Measurements from ENCODE around the gene ADGRG4.
"Not testable (repeated sequence)": the region's sequence is repeated elsewhere in the genome, so short reads cannot be mapped to it uniquely, and the experiment has no call there.

ADGRG4 gene

DNA sequence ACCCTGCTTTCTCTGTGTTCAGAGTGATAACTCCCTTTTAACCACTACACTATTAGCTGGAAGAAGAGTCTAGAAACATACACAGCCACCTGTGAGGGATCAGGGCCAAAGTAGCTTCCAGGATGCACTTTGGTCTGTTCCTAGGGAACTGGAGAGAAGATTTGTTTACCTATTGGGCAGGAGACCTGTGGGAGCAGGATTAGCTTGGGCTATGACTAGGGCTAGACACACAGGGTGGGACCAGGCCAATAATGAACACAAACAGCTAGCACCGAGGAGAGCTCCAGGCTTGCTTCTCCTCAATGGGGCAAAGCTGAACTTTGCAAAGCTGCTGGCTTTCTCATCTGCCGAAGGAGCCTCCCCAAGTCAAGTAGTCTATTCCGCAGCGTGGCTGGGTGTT lies 25.2 kb upstream of the ADGRG4 start:
- no peak overlapping the region for H2BK5ac ChIP-seq (ENCODE audit: low read depth, low read length, poor library complexity, severe bottlenecking)
- no peak overlapping the region for H3K9ac ChIP-seq (ENCODE audit: low read length)
- no peaks in the 10 kb centered on the region for H3K9me3 ChIP-seq (ENCODE audit: control insufficient read depth, low read length)
- H2BK15ac ChIP-seq (ENCODE audit: low read depth, poor library complexity, severe bottlenecking): no peak overlapping the region
- H3K27ac ChIP-seq (ENCODE audit: low read length, poor library complexity, severe bottlenecking): no peak overlapping the region
- H2BK120ac ChIP-seq (ENCODE audit: low read depth, low read length): no peak overlapping the region
- H3K36me3 ChIP-seq (ENCODE audit: control insufficient read depth in 1 of 2, insufficient read depth in 2 of 2, low read depth in 1 of 2, low read length in 2 of 2): no peaks in the 10 kb centered on the region
- no peak overlapping the region for H3K23ac ChIP-seq (ENCODE audit: low read length in 2 of 2)
- H2AK5ac ChIP-seq (ENCODE audit: low read length, severe bottlenecking): no peak overlapping the region
- no peak overlapping the region for H4K91ac ChIP-seq (ENCODE audit: low read length)
- H4K8ac ChIP-seq (ENCODE audit: low read length): no peak overlapping the region
- H3K79me1 ChIP-seq (replicated peaks; ENCODE audit: low read length, poor library complexity, severe bottlenecking): no peaks in the 10 kb centered on the region
- no peak overlapping the region for H2AFZ ChIP-seq (ENCODE audit: low read depth, low read length)
- H3K14ac ChIP-seq (ENCODE audit: low read length in 2 of 2): no peak overlapping the region
- H2BK12ac ChIP-seq (ENCODE audit: low read length in 2 of 2): no peak overlapping the region
- no peaks in the 10 kb centered on the region for H3K4me1 ChIP-seq (ENCODE audit: control insufficient read depth, insufficient read depth, low read depth, low read length)
- DNase-seq: no peak
- H3K18ac ChIP-seq (ENCODE audit: low read depth in 1 of 2, low read length in 2 of 2): no peak overlapping the region
- no peak overlapping the region for H3K4ac ChIP-seq (ENCODE audit: low read depth in 1 of 2, low read length in 2 of 2)
- H3K27me3 ChIP-seq (ENCODE audit: control insufficient read depth in 1 of 2, insufficient read depth in 1 of 2, low read length in 2 of 2): peaks cover 0 to 22% of the 10 kb centered on the region in 2 experiments
- H3K4me2 ChIP-seq (ENCODE audit: low read length, poor library complexity, severe bottlenecking): no peak overlapping the region
- WGBS: 58% methylated on average over 4 of the region's 4 CpGs
- H3K4me3 ChIP-seq (ENCODE audit: insufficient read depth in 1 of 2, low read depth in 1 of 2, low read length in 2 of 2): no peak overlapping the region

DNA sequence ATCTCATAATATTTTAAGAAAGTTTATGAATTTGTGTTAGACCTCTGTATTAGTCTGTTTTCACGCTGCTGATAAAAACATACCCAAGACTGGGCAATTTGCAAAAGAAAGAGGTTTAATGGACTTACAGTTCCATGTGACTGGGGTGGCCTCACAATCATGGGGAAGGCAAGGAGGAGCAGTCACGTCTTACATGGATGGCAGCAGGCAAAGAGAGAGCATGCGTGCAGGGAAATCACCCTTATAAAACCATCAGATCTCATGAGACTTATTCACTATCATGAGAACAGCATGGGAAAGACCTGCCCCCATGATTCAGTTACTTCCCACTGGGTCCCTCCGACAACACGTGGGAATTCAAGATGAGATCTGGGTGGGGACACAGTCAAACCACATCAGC lies 14.4 kb upstream of the ADGRG4 start:
- H3K36me3 ChIP-seq (ENCODE audit: control insufficient read depth in 1 of 2, insufficient read depth in 2 of 2, low read depth in 1 of 2, low read length in 2 of 2); H2BK5ac ChIP-seq (ENCODE audit: low read depth, low read length, poor library complexity, severe bottlenecking); H4K8ac ChIP-seq (ENCODE audit: low read length); H4K91ac ChIP-seq (ENCODE audit: low read length); H2BK15ac ChIP-seq (ENCODE audit: low read depth, poor library complexity, severe bottlenecking); H3K9me3 ChIP-seq (ENCODE audit: control insufficient read depth, low read length); H3K27ac ChIP-seq (ENCODE audit: low read length, poor library complexity, severe bottlenecking); H3K4me2 ChIP-seq (ENCODE audit: low read length, poor library complexity, severe bottlenecking); H3K79me1 ChIP-seq (replicated peaks; ENCODE audit: low read length, poor library complexity, severe bottlenecking); H3K4ac ChIP-seq (ENCODE audit: low read depth in 1 of 2, low read length in 2 of 2); H3K4me3 ChIP-seq (ENCODE audit: insufficient read depth in 1 of 2, low read depth in 1 of 2, low read length in 2 of 2); DNase-seq; H3K9ac ChIP-seq (ENCODE audit: low read length); H2AFZ ChIP-seq (ENCODE audit: low read depth, low read length); H3K4me1 ChIP-seq (ENCODE audit: control insufficient read depth, insufficient read depth, low read depth, low read length); H2BK12ac ChIP-seq (ENCODE audit: low read length in 2 of 2); H3K23ac ChIP-seq (ENCODE audit: low read length in 2 of 2); H3K14ac ChIP-seq (ENCODE audit: low read length in 2 of 2); H2AK5ac ChIP-seq (ENCODE audit: low read length, severe bottlenecking); H3K18ac ChIP-seq (ENCODE audit: low read depth in 1 of 2, low read length in 2 of 2); H2BK120ac ChIP-seq (ENCODE audit: low read depth, low read length): not testable (repeated sequence)
- WGBS: 93% methylated on average over 5 of the region's 5 CpGs
- H3K27me3 ChIP-seq (ENCODE audit: control insufficient read depth in 1 of 2, insufficient read depth in 1 of 2, low read length in 2 of 2): peaks cover 0 to 11% of the 10 kb centered on the region in 2 experiments

DNA sequence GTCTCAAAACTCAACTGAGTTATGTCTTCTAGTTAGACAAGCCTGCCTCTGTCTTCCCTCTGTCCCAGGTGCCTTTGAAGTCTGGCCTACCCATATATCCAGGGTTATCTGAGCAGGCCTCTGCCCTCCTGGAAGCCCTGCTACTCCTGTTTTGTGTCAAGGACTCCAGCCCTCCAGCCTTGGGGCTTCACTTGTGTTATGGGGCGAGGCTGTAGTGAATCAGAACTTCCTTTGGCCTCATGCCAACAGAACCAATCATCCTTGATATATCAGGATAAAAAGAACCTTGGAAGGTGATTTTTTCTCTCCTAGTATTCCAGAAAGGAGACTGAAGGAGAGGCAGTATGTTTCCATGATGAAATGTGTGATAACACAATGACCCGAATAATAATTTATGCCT lies 8.9 kb upstream of the ADGRG4 start:
- no peak for DNase-seq
- Histone ChIP-seq H3K4ac (ENCODE audit: low read depth in 1 of 2, low read length in 2 of 2) (no peak overlapping the region), H3K79me1 (replicated peaks; ENCODE audit: low read length, poor library complexity, severe bottlenecking) (no peaks in the 10 kb centered on the region), H4K8ac (ENCODE audit: low read length) (no peak overlapping the region), H3K4me3 (ENCODE audit: insufficient read depth in 1 of 2, low read depth in 1 of 2, low read length in 2 of 2) (no peak overlapping the region), H2BK5ac (ENCODE audit: low read depth, low read length, poor library complexity, severe bottlenecking) (no peak overlapping the region), H2AK5ac (ENCODE audit: low read length, severe bottlenecking) (no peak overlapping the region), H3K36me3 (ENCODE audit: control insufficient read depth in 1 of 2, insufficient read depth in 2 of 2, low read depth in 1 of 2, low read length in 2 of 2) (no peaks in the 10 kb centered on the region), H3K23ac (ENCODE audit: low read length in 2 of 2) (no peak overlapping the region), H4K91ac (ENCODE audit: low read length) (no peak overlapping the region), H3K18ac (ENCODE audit: low read depth in 1 of 2, low read length in 2 of 2) (no peak overlapping the region), H3K14ac (ENCODE audit: low read length in 2 of 2) (no peak overlapping the region), H3K27ac (ENCODE audit: low read length, poor library complexity, severe bottlenecking) (no peak overlapping the region), H3K4me1 (ENCODE audit: control insufficient read depth, insufficient read depth, low read depth, low read length) (no peaks in the 10 kb centered on the region), H3K4me2 (ENCODE audit: low read length, poor library complexity, severe bottlenecking) (no peak overlapping the region), H3K9me3 (ENCODE audit: control insufficient read depth, low read length) (no peaks in the 10 kb centered on the region), H2AFZ (ENCODE audit: low read depth, low read length) (no peak overlapping the region), H2BK120ac (ENCODE audit: low read depth, low read length) (no peak overlapping the region), H3K27me3 (ENCODE audit: control insufficient read depth in 1 of 2, insufficient read depth in 1 of 2, low read length in 2 of 2) (peaks cover 3 to 10% of the 10 kb centered on the region in 2 experiments), H2BK12ac (ENCODE audit: low read length in 2 of 2) (no peak overlapping the region), H3K9ac (ENCODE audit: low read length) (no peak overlapping the region), H2BK15ac (ENCODE audit: low read depth, poor library complexity, severe bottlenecking) (no peak overlapping the region)
- WGBS: 90% methylated on average over 1 of the region's 2 CpGs

DNA sequence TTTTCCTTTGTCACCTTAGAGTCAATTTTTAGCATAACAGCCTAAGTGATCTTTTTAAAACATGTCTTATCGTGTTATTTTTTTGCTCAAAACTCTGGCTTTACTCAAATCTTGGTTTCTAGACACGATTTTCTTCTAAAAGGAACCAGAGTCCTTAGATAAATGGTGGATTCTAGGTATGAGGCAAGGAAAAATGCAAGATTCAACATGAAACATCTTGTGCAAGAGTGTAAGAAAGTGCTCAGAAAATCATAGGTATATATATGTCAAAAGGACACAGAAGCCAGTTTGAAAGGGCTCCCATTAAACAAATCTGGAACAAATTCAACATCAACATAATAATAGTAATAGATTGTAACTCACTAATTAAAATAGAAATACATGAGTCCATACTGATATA lies 8.1 kb upstream of the ADGRG4 start:
- Histone ChIP-seq H3K27me3 (ENCODE audit: control insufficient read depth in 1 of 2, insufficient read depth in 1 of 2, low read length in 2 of 2) (peaks cover 3 to 10% of the 10 kb centered on the region in 2 experiments), H4K8ac (ENCODE audit: low read length) (no peak overlapping the region), H2BK12ac (ENCODE audit: low read length in 2 of 2) (no peak overlapping the region), H3K9me3 (ENCODE audit: control insufficient read depth, low read length) (no peaks in the 10 kb centered on the region), H2AFZ (ENCODE audit: low read depth, low read length) (no peak overlapping the region), H3K4me3 (ENCODE audit: insufficient read depth in 1 of 2, low read depth in 1 of 2, low read length in 2 of 2) (no peak overlapping the region), H2AK5ac (ENCODE audit: low read length, severe bottlenecking) (no peak overlapping the region), H4K91ac (ENCODE audit: low read length) (no peak overlapping the region), H3K4me2 (ENCODE audit: low read length, poor library complexity, severe bottlenecking) (no peak overlapping the region), H3K4me1 (ENCODE audit: control insufficient read depth, insufficient read depth, low read depth, low read length) (no peaks in the 10 kb centered on the region), H3K18ac (ENCODE audit: low read depth in 1 of 2, low read length in 2 of 2) (no peak overlapping the region), H3K27ac (ENCODE audit: low read length, poor library complexity, severe bottlenecking) (no peak overlapping the region), H3K23ac (ENCODE audit: low read length in 2 of 2) (no peak overlapping the region), H2BK120ac (ENCODE audit: low read depth, low read length) (no peak overlapping the region), H2BK5ac (ENCODE audit: low read depth, low read length, poor library complexity, severe bottlenecking) (no peak overlapping the region), H2BK15ac (ENCODE audit: low read depth, poor library complexity, severe bottlenecking) (no peak overlapping the region), H3K79me1 (replicated peaks; ENCODE audit: low read length, poor library complexity, severe bottlenecking) (no peaks in the 10 kb centered on the region), H3K9ac (ENCODE audit: low read length) (no peak overlapping the region), H3K4ac (ENCODE audit: low read depth in 1 of 2, low read length in 2 of 2) (no peak overlapping the region), H3K14ac (ENCODE audit: low read length in 2 of 2) (no peak overlapping the region), H3K36me3 (ENCODE audit: control insufficient read depth in 1 of 2, insufficient read depth in 2 of 2, low read depth in 1 of 2, low read length in 2 of 2) (no peaks in the 10 kb centered on the region)
- WGBS: 63% methylated on average over 2 of the region's 2 CpGs
- no peak for DNase-seq
